NCI-H1105 treated with DMSO at 0.1 percent for 48 hours (cell line): ENCODE measurements around the gene ERN2.

Source experiments
- DNase-seq: peaks from one replicate; lab custom pipeline; 2025; lab: John Stamatoyannopoulos, UW

Gene ERN2

DNA sequence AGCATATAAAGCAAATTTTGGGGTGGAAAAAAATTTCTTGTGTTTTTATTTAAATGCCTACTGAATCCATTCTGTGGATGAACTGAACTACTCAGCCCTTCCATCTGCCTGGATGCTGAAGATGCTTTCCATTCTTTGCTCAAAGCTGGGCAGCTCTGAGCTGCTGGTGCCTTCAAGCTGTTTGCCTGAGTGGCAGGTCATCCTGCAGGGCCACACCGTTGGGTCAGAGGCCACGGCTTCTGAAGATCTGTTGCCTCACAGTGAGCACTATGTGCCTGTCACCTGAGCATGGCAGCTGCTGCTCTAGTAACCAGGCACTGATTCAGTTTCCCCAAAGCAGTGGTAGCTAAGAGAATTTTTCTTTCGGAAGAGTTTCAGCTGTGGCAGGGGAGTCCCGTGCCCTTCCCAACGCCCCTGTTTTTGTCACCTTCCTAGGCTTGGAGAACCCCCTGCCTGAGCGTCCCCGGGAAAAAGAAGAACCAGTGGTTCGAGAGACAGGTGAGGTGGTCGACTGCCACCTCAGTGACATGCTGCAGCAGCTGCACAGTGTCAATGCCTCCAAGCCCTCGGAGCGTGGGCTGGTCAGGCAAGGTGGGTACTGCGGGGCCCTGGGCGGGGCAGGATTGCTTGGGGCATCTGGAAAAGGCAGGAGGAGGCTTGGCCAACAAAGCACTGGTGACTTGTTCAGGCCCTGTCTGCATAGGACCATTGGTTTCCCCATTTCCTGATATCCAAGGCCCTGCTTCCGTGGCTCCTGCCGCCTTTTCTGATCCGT lies 25.8 kb downstream of the ERN2 start:
- DNase-seq, result no peak

DNA sequence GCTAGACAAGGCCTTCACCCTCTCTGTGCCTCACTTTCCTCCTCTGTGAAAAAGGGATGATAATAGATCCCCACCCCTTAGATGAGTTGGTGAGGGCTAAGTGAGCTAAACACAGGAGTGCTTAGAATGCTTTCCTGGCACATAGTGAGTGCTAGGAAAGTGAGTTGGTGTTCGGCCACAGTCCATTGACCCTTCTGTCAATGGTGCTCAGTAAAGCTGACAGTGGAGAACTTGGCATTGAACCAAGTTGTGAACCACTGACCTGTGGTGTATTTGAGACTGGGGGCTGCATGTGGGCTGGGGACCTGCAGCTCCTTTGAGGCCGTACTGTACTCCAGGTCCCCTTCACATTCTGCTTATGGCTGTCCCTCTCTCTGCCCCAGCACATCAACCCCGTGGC lies 29.5 kb downstream of the ERN2 start:
- DNase-seq, result no peak

DNA sequence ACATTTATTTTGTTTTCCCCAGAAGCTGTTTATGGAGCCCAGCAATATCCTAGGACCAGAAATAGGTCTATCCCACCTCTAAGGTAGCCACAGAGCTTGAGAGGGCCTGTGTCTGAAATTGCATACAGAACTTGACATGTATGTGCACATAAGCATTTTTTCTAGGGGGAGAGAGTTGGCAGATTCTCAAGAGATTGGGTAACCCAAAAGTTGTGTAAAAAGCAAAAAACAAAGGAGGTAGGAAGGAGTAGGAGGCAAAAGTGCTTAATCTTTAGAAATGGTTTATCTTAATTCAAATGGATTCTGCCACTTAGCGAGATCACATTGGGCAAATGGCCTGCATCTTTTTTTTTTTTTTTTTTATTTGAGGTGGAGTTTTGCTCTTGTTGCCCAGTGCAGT lies 30.8 kb downstream of the ERN2 start:
- no peak for DNase-seq

DNA sequence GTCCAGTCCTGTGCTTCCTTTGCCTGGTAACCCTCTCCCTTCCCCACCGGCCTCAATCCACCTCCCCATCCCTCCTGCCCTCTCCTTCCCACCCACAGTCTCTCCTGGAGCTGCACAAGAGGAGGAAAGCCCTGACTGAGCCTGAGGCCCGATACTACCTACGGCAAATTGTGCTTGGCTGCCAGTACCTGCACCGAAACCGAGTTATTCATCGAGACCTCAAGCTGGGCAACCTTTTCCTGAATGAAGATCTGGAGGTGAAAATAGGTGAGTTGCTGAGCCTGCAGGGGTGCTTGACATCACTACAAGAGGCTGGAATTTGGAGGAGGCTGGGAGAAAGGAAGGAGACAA lies 33.1 kb downstream of the ERN2 start:
- DNase-seq, result no peak

DNA sequence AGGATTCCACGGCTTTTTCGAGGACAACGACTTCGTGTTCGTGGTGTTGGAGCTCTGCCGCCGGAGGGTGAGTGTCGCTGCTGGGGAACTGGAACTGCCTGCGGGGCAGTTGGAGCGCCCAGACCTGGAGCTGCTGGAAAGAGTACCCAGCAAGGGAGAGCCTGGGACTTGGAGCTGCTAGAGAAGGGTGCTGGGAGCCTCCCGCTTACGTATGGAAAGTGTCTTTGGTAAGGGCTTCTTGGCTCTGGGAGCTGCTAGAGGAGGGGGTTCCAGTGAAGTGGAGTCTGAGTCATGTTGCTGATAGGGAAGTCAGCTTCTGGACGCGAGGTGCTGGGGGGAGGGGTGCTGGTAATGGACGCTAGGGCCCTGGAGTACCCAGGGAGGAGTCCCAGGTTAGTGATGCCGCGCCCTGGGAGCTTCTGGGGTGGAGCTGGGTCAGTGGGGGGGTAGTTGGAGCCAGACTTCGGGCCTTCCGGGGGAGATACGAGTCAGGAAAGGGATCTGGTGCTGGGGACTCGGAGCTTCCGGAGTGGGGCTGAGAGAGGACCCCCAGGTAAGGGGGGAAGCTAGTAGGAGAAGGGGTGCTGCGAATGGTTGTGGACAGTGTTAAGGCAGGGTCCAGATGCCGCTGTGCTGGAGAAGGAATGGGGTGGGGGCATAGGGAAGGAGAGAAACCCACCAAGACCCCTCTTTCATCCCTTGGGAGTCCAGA lies 33.6 kb downstream of the ERN2 start:
- DNase-seq, result peak; percentile 15

DNA sequence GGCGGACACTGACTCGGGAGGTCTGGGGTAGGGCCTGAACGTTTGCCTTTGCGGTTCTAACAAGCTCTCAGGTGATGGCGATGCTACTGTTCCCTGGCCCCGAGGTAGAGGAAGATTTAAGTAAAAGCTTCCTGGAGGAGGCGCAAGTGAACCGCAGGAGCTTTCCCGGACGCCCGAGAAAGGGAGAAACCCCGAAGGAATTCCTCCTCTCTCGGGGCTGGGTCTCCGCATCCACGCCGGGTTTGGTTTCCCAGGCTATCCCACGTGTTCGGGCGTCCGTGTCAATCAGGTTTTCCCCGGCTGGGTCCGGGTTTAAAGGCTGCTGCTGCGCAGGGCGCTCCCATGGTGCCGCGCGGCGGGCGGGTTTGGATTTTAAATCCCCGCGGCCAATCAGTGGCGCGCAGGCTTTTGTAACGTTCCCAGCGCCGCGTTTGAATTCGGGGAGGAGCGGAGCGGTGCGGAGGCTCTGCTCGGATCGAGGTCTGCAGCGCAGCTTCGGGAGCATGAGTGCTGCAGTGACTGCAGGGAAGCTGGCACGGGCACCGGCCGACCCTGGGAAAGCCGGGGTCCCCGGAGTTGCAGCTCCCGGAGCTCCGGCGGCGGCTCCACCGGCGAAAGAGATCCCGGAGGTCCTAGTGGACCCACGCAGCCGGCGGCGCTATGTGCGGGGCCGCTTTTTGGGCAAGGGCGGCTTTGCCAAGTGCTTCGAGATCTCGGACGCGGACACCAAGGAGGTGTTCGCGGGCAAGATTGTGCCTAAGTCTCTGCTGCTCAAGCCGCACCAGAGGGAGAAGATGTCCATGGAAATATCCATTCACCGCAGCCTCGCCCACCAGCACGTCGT lies 34.4 kb downstream of the ERN2 start, which contains the start of gene PLK1:
Gene PLK1, plus strand, starts transcription at position 460 of the 844 bp plus-strand sequence. Its CDS starts 44 bp downstream, at position 504.
- DNase-seq, result peak; percentile 83

DNA sequence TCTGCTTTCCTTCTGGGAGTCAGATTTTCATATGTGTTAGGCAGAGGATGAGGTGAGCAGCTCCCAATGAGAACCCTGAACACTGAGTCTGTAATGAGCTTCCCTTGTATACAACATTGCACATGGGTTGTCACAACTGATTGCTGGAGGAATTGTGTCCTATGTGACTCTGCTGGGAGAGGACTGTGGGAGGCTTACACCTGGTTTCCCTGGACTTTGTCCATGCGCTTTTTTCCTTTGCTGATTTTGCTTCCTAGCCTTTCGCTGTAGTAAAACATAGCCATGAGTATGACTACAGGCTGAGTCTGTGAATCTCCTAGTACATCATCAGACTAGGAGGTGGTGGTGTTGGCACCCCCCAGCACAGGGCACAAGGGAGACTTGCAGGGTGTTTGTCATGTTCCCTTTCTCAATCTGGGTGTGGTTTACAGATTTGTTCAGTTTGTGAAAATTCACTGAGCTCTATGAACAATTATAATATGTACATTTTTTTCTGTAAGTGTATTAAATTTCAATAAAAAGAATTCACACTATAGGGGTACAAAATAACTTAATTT lies 36.0 kb downstream of the ERN2 start:
- DNase-seq, result no peak

DNA sequence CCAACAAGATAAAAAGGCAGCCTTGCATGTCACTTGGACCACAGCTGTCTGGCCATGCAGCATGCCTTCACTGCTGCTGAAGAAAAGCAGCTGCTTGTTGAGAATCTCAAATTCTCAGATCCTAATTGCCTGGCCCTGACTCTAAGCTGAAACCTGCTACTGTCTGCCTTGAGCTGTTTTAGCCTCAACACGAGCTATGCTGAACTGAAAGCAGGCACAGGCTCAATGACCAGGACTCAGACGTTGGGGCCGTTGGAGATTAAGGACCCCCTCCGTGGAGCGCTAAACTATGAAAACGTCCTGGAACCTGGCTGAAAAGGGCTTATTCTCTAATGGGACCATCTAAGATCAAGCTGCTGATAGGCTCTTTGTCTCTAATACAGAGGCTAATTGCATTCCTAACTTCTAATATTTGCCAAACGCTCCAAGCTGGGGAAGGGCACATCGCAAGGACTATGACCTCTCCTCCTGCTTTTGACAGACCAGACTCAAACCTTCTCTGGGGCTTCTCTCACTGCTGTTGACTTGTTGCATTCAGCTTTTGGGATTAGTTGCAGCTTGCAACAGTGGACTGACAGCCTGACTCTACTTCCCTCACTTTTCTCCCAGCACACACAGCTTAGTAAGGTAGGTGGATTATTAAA lies 38.9 kb downstream of the ERN2 start:
- no peak for DNase-seq

DNA sequence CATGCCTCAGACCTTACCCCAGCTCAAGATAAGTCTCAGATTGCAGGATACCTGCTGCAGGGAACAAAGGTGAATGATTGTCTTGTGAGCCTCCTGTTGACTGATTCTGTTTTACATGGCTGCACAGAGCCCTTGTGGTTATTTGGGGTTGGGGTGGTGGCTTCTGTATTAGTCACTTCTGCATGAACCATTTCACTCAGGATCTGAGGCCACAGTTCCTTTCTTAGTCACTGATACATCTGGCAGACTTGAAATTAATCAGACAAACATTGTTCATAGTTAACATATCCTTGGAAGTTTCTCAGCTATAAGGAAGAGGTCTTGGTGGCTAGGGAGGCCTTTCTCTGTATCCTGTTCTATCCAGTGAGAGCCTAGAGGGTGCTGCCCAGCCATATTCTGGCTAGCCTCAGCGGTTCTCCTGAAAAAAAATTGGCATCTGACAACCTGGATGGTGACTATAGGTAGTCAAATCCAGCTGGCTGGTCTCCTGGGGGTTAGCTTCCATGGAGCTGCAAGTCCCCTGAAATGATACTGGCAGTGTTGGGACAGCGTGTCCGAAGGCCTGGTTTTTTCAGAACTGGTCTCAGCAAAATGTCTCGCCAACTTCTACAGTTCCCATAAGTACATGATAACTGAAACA lies 42.8 kb downstream of the ERN2 start:
- DNase-seq, result no peak

DNA sequence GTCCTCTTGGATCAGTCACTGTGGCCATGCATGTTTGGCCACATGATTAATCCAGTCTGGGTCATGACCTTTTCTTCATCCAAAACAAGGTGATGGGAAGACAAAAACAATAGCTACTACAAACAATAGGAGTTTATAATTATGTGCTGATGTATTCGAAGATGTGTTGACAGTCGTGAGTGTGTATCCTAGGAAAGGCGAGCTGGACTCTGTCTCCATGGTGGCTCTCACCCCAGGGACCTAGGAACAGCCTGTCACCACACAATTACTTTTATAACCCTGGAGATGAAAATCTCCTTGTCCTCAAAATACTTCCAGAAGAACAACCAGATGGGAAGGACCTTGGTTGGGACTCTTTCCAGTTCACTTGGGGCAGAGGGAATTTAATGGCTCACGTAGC lies 44.1 kb downstream of the ERN2 start:
- DNase-seq, result no peak

DNA sequence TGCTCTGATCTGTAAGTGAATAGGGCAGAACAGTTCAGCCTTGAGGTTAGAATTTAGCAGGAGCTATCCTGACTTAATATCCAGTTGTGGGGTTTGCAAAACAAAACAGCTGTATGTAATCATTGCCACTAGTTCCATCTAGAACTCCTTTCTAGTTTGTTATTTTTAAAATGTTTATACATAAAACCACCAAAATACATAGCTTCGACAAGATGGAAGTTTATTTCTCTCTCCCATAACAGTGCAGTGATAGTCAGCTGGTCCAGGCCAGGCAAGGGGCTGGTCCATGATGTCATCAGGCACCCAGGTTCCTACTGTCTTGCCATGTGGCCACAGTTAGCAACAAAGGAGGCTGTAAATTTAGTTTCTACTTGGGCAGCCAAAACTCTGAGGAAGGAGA lies 44.8 kb downstream of the ERN2 start:
- no peak for DNase-seq

DNA sequence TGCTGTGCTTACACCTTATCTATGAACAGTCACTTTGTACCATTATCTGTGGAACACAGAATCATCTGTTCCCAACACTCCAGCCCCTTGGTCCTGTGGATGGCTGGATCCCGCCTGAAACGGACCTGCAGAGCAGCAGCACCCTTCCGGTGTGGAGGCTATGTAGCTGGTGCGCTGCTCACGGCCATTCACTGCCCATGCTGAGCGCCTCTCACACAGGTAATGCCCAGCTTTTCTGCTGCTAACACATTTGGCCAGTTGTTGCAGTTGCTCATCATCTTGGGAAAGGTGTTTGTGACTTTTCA lies 45.7 kb downstream of the ERN2 start:
- no peak for DNase-seq

DNA sequence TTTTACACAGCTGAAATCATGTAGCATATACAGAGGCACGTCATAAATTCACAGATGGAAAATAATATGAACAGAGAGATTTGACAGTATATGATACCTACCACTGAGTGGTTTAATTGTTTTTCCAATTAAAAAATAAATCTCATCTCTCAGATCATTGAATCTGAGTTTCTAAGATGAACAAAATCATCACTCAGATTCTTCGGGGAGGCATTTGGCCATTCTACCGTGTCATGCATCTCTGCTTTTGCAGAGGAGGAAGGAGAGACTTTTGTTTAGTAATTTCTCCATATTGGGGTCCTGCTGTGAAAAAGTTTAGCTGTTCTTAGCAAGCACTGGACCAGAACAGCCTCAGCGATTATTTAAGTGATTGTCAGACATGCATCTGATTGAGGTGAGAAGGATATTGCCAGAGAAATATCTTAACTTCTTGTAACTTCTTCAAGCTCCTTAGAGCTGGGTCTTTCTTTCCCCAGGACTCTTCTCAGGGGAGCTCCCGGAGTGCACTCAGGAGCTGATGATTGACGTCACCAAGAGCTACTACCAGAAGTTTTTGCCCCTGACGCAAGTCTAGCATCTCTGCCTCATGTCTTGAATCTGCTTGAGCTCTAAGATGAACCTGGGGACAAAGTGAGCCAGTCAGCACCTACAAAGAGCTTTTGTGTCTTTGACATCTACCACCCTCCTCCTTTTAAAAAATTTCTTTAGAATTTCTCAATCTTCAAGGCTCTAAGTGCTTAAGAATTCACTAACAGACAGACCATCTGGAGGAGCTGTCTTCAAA lies 46.3 kb downstream of the ERN2 start:
- DNase-seq, result no peak

DNA sequence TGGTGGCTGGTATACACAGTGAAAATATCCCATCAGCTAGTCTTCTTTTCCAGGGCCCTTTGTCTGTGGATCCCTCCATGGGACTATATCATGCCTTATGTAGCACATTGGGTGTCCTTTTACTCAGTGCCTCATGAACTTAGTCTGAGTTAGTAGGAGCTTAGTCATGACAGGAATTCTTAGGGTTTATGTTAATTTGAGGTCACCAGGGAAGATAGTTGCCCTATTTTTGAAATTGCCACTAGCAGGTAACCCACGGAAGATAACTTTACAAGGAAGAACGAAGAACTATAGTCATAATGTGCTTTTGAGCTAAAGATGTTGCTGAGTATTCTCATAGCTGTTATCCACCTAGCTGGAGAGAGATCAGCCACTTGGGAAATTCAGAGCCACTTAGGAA lies 49.1 kb downstream of the ERN2 start:
- DNase-seq, result no peak

DNA sequence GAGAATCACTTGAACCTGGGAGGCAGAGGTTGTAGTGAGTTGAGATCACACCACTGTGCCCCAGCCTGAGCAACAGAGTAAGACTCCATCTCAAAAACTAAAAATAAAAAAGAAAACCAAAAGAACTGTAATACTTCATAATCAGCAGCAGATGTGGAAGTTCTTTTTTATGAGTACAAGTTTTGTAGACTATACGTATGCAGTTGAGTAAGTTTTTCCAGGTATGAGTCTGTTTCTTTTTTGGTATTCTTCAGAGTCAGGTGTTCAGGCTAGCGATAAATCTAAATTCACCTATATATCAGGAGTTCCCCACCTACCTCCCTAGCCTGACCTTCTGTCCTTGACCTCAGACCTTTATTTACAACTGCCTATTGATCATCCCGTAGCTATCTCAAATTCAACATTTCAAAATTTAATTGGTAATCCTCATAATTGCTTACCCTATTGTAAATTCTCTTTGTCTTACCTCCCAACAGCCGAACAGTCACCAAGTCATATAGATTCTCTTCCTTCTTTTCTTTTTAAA lies 61.0 kb downstream of the ERN2 start:
- no peak for DNase-seq

DNA sequence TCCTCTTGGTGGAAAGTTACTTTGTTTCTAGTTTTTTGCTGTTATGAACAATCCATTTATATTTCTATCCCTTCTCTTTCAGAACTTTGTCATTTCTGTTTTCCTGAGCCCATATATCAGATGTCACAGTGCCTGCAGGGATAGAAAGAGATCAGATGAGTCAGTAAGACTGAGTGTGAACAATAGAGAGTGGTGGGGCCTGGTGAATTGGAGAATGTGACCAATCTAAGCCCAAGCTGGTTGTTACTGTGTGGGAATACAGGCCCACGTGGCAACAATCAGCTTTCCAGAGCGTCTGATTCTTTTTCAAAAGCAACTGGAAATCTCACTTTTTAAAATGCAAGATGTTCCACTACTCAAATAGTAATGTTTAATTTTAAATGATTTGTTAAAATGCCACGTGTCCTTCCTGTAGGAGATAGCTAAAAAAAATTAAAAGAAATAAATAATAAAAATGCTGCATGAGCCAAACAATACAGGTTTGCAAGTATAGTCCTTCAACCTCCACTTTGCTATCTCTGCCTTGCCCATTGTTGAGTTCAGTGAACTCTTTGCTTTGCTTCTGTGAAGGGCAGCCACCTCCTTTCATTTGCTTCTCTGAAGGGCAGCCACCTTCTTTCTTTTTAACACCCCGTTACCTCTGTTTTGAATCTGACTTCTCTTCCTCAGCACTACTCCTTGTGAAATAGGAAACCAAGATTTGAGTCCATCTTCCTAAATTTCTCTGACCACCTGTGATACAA lies 62.2 kb downstream of the ERN2 start:
- DNase-seq, result no peak

DNA sequence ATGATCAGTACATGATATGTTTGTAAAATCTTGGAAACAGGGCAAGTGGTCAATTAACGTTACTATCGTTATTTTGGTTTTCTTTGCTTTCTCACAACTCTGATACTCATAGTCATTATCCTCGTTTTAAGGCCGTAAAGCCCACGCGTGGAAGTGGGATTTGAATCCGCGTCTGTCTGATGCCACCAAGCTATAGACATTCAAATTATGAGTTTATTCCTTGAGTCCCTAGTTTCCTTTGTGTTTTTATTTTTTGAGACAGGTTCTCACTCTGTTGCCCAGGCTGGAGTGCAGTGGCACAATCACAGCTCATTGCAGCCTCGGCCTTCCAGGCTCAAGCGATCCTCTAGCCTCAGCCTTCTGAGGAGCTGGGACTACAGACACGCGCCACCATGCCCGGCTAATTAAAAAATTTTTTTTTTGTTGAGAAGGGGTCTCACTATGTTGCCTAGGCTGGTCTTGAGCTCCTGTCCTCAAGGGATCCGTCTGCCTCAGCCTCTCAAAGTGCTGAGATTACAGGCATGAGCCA lies 70.7 kb downstream of the ERN2 start:
- DNase-seq, result no peak

DNA sequence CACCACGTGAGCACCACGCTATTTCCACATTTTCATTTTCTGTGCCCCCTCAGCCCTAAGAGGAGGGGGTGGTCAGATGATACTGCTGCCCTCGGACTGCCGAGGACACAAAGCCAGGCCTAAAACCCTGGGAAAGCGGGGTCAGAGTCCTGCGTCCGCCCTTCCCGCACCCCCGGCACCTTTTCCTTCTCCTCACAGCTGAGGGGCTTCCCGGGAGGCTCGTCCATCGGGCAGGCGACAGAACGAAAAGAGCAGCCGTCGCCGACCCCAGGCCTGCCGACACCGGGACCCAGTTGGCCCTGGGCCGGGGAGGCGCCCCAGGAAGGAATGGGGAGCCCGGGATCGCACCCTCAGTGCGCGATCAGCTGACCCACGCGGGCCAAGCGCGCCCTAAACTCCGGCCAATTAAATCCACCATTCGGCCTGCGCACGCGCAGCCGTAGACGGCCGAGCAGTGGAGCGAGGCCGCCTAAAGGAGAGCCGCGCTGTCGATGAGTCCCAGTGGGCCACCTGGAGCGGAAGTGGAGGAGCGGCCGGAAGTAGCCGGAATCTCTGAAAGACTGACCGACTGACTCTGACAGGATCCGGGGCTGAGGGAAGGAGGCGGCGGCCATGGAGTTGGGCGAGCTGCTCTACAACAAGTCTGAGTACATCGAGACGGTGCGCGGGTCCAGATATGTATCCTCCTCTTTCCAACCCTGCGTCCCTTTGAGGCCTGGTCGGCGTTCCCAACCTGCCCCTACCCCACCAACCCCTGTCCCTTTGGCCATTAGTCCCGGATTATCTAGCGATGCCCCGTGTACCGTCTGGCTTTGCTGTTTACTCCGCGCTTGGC lies 71.9 kb downstream of the ERN2 start, which contains the start of the genes DCTN5 and PALB2:
Gene DCTN5, plus strand, starts transcription at position 536 of the 835 bp plus-strand sequence. Its CDS starts 77 bp downstream, at position 613.
Gene PALB2, minus strand, starts transcription at position 380 of the 835 bp plus-strand sequence. Its CDS starts 153 bp downstream, at position 227.
- peak; percentile 90 for DNase-seq

DNA sequence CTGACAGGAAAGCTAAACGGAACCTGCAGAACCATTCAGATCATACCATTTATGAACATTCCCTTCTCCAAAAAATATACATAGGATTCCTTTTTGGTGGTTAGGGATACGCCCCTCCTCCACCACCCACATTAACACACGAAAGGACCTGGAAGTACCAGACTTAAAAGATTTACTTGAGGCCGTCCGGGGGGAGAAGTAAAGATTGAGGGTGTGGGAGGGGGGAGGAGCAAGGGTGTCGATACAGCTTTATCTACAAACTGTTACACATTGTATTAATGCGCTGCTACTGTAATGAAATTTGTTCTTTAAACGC lies 72.4 kb downstream of the ERN2 start:
- DNase-seq, result no peak
